ENCODE data around the gene CCDC92B.
"Not testable (repeated sequence)": the region's sequence is repeated elsewhere in the genome, so short reads cannot be mapped to it uniquely, and the experiment has no call there.

CCDC92B gene

GRCh38 chr17:2688351-2689342 is 60.8 kb downstream of the CCDC92B start:
- no peak for DNase-seq

GRCh38 chr17:2687074-2687418 is 62.4 kb downstream of the CCDC92B start:
- DNase-seq: no peak

- no peak for DNase-seq
These were observed 63.8 kb downstream of the CCDC92B start for GRCh38 chr17:2685696-2686095.

GRCh38 chr17:2684549-2684948 is 64.9 kb downstream of the CCDC92B start:
- DNase-seq: no peak

- no peak for DNase-seq
These were observed 65.5 kb downstream of the CCDC92B start for GRCh38 chr17:2683912-2684311.

- DNase-seq: no peak
These were observed 67.1 kb downstream of the CCDC92B start for GRCh38 chr17:2682176-2682938.

GRCh38 chr17:2681650-2682049 is 67.8 kb downstream of the CCDC92B start:
- DNase-seq: no peak

- DNase-seq: no peak
These were observed 68.5 kb downstream of the CCDC92B start for GRCh38 chr17:2680961-2681360.

GRCh38 chr17:2679247-2679646 is 70.2 kb downstream of the CCDC92B start:
- DNase-seq: not testable (repeated sequence)
